Keratinocyte (primary cell): ENCODE results near the gene RPL27A. TPM values are rescaled to one million over a fixed set of nuclear protein-coding genes. Genes with fewer than 3 reads are reported as not detected.

ENCODE experiments used
- DNase-seq: peaks from one replicate; pipeline ENCODE4 v3.0.0-alpha.2; 2011; ENCODE audit warnings: low read depth, missing footprints, low spot score
- FAIRE-seq: peaks from 2 replicates; lab custom pipeline; 2011; peaks lifted over from hg19 to GRCh38; lab: Jason Lieb, UNC
- H2AFZ ChIP-seq: 2 replicates; pipeline ENCODE4 v1.6.0; 2012; ENCODE audit warnings: low read length, control low read depth, inconsistent platforms; ENCODE audit not compliant: control insufficient read depth
- H3K27ac ChIP-seq: 2 replicates; pipeline ENCODE4 v1.5.1; 2011; ENCODE audit warnings: low read length; ENCODE audit not compliant: control insufficient read depth, insufficient read depth
- H3K27me3 ChIP-seq: 3 replicates; pipeline ENCODE4 v1.6.0; 2011; ENCODE audit warnings: low read length; ENCODE audit not compliant: control insufficient read depth, insufficient read depth; ENCODE audit errors: extremely low read depth
- H3K36me3 ChIP-seq, 2 experiments: 2 replicates in 1 of 2; 3 replicates in 1 of 2; pipeline ENCODE4 v1.5.1; 2011; ENCODE audit warnings: low read length in 2 of 2, mild to moderate bottlenecking in 1 of 2; ENCODE audit not compliant: control insufficient read depth in 2 of 2, insufficient read depth in 2 of 2; ENCODE audit errors: extremely low read depth in 1 of 2
- H3K4me1 ChIP-seq: 3 replicates; pipeline ENCODE4 v1.5.1; 2011; ENCODE audit warnings: low read length; ENCODE audit not compliant: control insufficient read depth, insufficient read depth; ENCODE audit errors: extremely low read depth
- H3K4me2 ChIP-seq: 3 replicates; pipeline ENCODE4 v1.6.0; 2011; ENCODE audit warnings: low read depth, low read length; ENCODE audit not compliant: control insufficient read depth, insufficient read depth; ENCODE audit errors: extremely low read depth
- H3K4me3 ChIP-seq, 3 experiments: fragments of 200-600 bp in 1 of 3; sonication (generic) in 1 of 3; 2 replicates in 2 of 3; 3 replicates in 1 of 3; pipeline ENCODE4 v1.5.1; 2011 to 2016; ENCODE audit warnings: low read length in 3 of 3, mild to moderate bottlenecking in 3 of 3, control low read depth in 2 of 3, inconsistent platforms in 1 of 3, low read depth in 1 of 3, mixed read lengths in 1 of 3, mixed run types in 1 of 3, moderate library complexity in 1 of 3; ENCODE audit not compliant: control insufficient read depth in 2 of 3, insufficient read depth in 2 of 3; ENCODE audit errors: extremely low read depth in 1 of 3
- H3K79me2 ChIP-seq: 2 replicates; pipeline ENCODE4 v1.6.0; 2012; ENCODE audit warnings: low read length; ENCODE audit not compliant: control insufficient read depth, insufficient read depth
- H3K9ac ChIP-seq: 3 replicates; pipeline ENCODE4 v1.6.0; 2011; ENCODE audit warnings: low read length; ENCODE audit not compliant: control insufficient read depth, insufficient read depth; ENCODE audit errors: extremely low read depth
- H3K9me1 ChIP-seq: 3 replicates; pipeline ENCODE4 v1.6.0; 2011; ENCODE audit warnings: low read length; ENCODE audit not compliant: control insufficient read depth, insufficient read depth; ENCODE audit errors: extremely low read depth
- H3K9me3 ChIP-seq: 2 replicates; pipeline ENCODE4 v1.5.1; 2012; ENCODE audit warnings: low read depth, low read length; ENCODE audit not compliant: control insufficient read depth
- H4K20me1 ChIP-seq: 3 replicates; pipeline ENCODE4 v1.6.0; 2011; ENCODE audit warnings: low read length; ENCODE audit not compliant: control insufficient read depth, insufficient read depth; ENCODE audit errors: extremely low read depth
- CTCF ChIP-seq, 3 experiments: IDR thresholded peaks in 1 of 3; conservative IDR thresholded peaks in 1 of 3; optimal IDR thresholded peaks in 1 of 3; 2 replicates in 2 of 3; 3 replicates in 1 of 3; pipeline versions ENCODE3 to v1.5.1; 2011; ENCODE audit warnings: low read length in 3 of 3, mild to moderate bottlenecking in 3 of 3, moderate library complexity in 2 of 3, control low read depth in 1 of 3, inconsistent platforms in 1 of 3; ENCODE audit not compliant: insufficient read depth in 2 of 3; ENCODE audit errors: extremely low read depth in 1 of 3
- EZH2 ChIP-seq: IDR thresholded peaks from one replicate; pipeline ENCODE4 v1.6.1; 2012; ENCODE audit warnings: inconsistent platforms, mild to moderate bottlenecking, low read length, moderate library complexity
- dilution Hi-C: fragments of 300-500 bp; cut with MboI; formaldehyde crosslinking; loops from one replicate; pipeline ENCODE4 v1.7.0; 2020; ENCODE audit warnings: low sequenced_read_pairs; ENCODE audit not compliant: extremely low pct_ligation_motif_present
- polyA plus RNA-seq, 5 experiments: library from polyadenylated mRNA; depleted of rRNA in 3 of 5; stranded (reverse) in 3 of 5; stranded (forward) in 1 of 5; unstranded in 1 of 5; fragments of >200 nt; gene quantifications; 1 replicate in 1 of 5; 2 replicates in 3 of 5; 3 replicates in 1 of 5; pipeline versions ENCODE4 v1.2.1 to v1.2.3, GENCODE V29; 2011 to 2012; ENCODE audit warnings: missing spikeins in 2 of 5, low read depth in 1 of 5, low replicate concordance in 1 of 5

The RPL27A gene
- polyA plus RNA-seq, 1 donor (not counting 4 experiments of a cell fraction or from before 2014, with no cell fraction given) = 1,483 TPM

GRCh38 chr11:8711895-8712442 is 29.4 kb downstream of the RPL27A start:
- no peak for TF ChIP-seq EZH2
- TF ChIP-seq CTCF (optimal IDR thresholded peaks at IDR 0.05 in 1 of 3, IDR thresholded peaks at IDR 0.05 in 1 of 3, conservative IDR thresholded peaks at IDR 0.05 in 1 of 3; ENCODE audit: extremely low read depth in 1 of 3, insufficient read depth in 2 of 3, low read length in 3 of 3) = no peak
- H2AFZ ChIP-seq = no peak overlapping the region
- no peak overlapping the region for H3K4me2 ChIP-seq
- no peak for FAIRE-seq
- H3K27ac ChIP-seq = no peak overlapping the region
- no peak overlapping the region for H3K9ac ChIP-seq
- H3K27me3 ChIP-seq = no peaks in the 10 kb centered on the region
- peaks cover 1% of the 10 kb centered on the region for H3K4me1 ChIP-seq
- DNase-seq = no peak
- no peaks in the 10 kb centered on the region for H4K20me1 ChIP-seq
- H3K4me3 ChIP-seq = no peak overlapping the region
- no peaks in the 10 kb centered on the region for H3K9me3 ChIP-seq
- H3K79me2 ChIP-seq = no peaks in the 10 kb centered on the region
- dilution Hi-C loops = no loop called here
- peaks cover 36 to 45% of the 10 kb centered on the region in 2 experiments for H3K36me3 ChIP-seq
- H3K9me1 ChIP-seq = peaks cover 4% of the 10 kb centered on the region

- no peak for FAIRE-seq
- no peaks in the 10 kb centered on the region for H3K9me3 ChIP-seq
- H3K4me1 ChIP-seq = peaks cover 7% of the 10 kb centered on the region
- no peaks in the 10 kb centered on the region for H3K79me2 ChIP-seq
- peaks cover 34 to 50% of the 10 kb centered on the region in 2 experiments for H3K36me3 ChIP-seq
- no peak for TF ChIP-seq EZH2
- no peak for TF ChIP-seq CTCF (optimal IDR thresholded peaks at IDR 0.05 in 1 of 3, IDR thresholded peaks at IDR 0.05 in 1 of 3, conservative IDR thresholded peaks at IDR 0.05 in 1 of 3; ENCODE audit: extremely low read depth in 1 of 3, insufficient read depth in 2 of 3, low read length in 3 of 3)
- H3K4me2 ChIP-seq = no peak overlapping the region
- H2AFZ ChIP-seq = no peak overlapping the region
- H4K20me1 ChIP-seq = no peaks in the 10 kb centered on the region
- DNase-seq = no peak
- H3K9ac ChIP-seq = no peak overlapping the region
- no peaks in the 10 kb centered on the region for H3K27me3 ChIP-seq
- dilution Hi-C loops = no loop called here
- H3K9me1 ChIP-seq = peaks cover 4% of the 10 kb centered on the region
- no peak overlapping the region for H3K27ac ChIP-seq
- no peak overlapping the region for H3K4me3 ChIP-seq
These were observed 29.9 kb downstream of the RPL27A start for GRCh38 chr11:8712506-8712905.
